HG03520 (cell line): ENCODE data around the gene MPZL3.
A peak's percentile ranks its signal among the peaks of the same experiment; 100 is the strongest.

Source experiments
- ATAC-seq: cut with Tn5 transposase; IDR thresholded peaks from one replicate; pipeline ENCODE4 v1.9.1; 2021; ENCODE audit warnings: mild to moderate bottlenecking, moderate library complexity; ENCODE audit not compliant: unreplicated experiment

Gene MPZL3, protein sequence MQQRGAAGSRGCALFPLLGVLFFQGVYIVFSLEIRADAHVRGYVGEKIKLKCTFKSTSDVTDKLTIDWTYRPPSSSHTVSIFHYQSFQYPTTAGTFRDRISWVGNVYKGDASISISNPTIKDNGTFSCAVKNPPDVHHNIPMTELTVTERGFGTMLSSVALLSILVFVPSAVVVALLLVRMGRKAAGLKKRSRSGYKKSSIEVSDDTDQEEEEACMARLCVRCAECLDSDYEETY

GRCh38 chr11:118251858-118252652 is at the start of gene MPZL3:
Gene MPZL3, minus strand, starts transcription at chr11:118252365. Its CDS starts 71 bp downstream, at chr11:118252294.
- ATAC-seq: peak; percentile 63

DNA sequence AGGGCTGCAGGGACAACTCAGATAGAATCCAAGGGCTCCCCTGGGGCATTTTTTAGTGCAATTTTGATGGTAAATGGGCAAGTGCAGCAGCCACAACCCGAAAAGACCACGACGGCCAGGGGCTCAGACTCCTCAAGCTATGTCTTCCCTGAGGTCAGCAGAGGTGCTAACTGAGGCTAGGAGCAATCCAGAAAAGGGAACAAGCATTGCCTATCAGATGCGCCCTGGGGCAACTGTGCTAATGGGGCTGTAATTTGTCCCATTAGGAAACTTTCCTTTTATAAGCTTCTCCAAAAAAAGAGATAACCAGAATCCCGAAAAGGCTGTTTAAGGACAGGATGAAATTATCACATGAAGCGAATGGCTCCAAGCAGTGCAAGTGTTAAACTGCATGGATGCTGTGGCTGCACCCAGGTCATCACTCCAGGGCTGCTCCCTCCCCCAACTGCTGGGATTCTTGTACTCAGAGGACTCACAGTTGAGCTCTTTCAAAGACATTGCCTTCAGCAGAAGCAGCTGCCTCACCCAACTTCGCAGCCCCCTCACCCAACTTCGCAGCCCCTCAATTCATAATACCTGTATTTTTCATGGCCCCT is 49.5 kb upstream of the MPZL3 start:
- ATAC-seq: no peak

GRCh38 chr11:118295815-118296454 is 43.8 kb upstream of the MPZL3 start:
- no peak for ATAC-seq

- ATAC-seq: no peak
Observed at GRCh38 chr11:118295199-118295598, 43.0 kb upstream of the MPZL3 start.

DNA sequence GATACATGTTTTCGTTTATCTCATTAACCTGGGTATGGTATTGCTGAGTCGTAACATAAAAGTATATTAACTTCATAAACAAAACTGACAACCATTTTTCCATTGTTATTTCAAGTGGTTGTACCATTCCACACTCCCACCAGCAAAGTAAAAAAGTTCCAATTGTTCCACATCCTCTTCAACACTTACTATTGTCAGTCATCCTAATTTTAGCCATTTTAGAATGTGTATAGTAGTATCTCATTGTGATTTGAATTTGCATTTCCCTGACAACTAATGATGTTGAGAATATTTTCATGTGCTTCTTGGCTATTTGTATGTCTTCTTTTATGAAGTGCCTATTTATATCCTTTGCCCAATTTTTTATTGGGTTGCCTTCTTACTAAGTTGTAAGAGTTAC is 41.9 kb upstream of the MPZL3 start:
- ATAC-seq: no peak

GRCh38 chr11:118291477-118292135 is 39.4 kb upstream of the MPZL3 start:
- no peak for ATAC-seq

DNA sequence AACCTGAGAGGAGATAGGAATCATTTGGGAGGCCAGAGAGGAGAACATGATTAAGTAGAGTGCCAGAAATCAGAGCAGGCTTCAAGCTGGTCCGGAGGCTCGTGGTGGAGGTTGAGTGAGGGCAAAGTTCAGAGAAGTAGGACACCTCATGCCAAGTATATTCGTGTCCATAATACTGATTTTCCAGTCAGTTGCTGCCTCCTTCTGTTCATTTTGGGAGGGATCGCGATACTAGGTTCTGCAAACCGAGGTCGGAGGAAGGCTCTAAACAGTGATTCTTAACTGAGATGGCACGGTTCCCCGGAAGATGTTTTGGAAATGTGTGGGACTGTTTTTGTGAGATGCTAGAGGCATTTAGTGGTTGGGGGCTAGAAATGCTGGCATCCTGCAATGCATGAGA is 38.8 kb upstream of the MPZL3 start:
- no peak for ATAC-seq

DNA sequence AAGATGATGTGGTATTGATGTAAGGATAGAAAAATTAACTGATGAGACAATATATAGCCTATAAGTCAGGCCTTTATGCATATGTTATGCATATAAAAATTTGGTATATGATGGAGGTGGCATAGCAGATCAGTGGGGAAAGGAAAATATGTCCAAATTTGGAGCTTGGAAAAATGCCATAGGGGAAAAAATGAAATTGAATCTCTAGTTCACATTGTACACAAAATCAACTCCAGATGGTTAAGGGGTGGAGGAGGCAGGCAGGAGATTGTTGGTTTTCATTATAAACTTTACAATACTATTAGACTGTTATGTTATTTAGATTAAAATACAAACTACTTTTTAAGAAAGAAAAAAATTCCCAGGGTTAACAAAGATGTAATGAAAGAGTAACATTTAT is 37.2 kb upstream of the MPZL3 start:
- ATAC-seq: no peak

- ATAC-seq: no peak
Observed at GRCh38 chr11:118287006-118287405, 34.8 kb upstream of the MPZL3 start.

DNA sequence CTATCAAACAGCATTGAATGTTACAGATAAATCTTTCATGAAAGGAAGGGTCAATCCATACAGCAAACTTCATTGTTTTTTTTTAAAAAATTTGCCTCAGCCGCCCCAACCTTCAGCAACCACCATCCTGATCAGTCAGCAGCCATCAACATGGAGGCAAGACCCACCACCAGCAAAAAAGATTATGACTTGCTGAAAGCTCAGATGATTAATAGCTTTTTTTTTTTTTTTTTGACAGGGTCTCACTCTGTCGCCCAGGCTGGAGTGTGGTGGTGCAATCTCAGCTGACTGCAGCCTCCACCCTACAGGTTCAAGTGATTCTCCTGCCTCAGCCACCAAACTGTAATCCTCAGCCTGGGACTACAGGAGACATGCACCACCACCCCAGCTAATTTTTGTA is 34.4 kb upstream of the MPZL3 start:
- no peak for ATAC-seq

GRCh38 chr11:118283756-118284350 is 31.7 kb upstream of the MPZL3 start:
- ATAC-seq: no peak

- ATAC-seq: no peak
Observed at GRCh38 chr11:118283037-118283636, 31.0 kb upstream of the MPZL3 start.

- ATAC-seq: no peak
Observed at GRCh38 chr11:118282606-118283005, 30.4 kb upstream of the MPZL3 start.

DNA sequence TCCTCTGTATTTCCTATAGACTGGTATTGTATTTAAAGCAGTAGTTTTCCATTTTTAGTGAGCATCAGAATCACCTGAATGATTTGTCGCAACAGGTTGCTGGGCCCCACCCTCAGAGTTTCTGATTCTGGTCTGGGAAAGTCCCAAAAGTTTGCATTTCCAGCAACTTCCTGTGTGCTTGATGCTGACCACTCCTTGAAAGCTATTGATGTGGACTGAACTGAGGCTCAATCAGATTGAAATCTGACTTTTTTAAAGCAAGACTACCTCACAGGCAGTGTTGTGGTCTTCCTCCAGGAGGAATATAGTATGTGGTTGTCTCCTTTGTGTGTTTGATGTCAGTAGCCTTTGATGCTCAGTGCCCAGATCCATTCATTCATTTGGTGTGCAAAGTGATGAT is 29.1 kb upstream of the MPZL3 start:
- ATAC-seq: no peak

DNA sequence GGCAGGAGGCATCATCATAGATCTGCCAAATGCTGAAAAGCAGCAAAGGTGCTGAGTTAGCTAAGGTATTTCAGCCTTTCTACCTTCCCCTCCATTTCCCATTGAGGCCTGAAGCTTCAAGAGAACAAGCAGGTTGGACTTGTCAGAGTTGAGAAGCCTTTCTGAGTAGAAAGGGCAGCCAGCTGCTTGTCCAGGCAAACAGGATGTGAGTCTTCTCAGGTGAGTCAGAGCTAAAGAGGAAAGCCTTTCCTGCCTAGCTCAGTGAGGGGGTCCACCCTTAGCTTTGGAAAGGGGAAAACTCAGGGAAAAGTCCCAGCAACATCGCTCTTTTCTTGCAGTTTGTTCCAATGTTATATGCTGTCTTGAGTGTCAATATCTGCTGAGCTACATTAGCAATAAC is 25.1 kb upstream of the MPZL3 start:
- ATAC-seq: no peak

DNA sequence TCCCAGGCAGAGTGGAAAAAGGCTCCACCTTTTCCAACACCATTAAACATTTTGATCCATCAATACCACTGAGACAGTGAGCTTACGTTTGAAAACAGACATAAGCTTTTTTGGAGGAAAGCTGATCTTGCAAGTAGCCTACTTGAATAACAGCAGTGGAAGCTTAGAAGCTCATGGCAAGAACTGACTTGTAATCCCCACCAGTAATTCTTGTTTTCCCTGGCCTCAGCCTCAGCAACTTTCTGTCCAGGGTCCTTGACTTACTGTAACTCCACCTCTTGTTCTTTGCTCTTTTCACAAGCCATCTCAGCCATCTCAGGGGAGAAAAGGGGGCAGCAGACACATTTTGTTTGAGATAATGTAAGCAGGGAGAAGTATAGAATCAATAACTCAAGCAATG is 24.3 kb upstream of the MPZL3 start:
- ATAC-seq: no peak

- no peak for ATAC-seq
Observed at GRCh38 chr11:118275176-118275575, 23.0 kb upstream of the MPZL3 start.

DNA sequence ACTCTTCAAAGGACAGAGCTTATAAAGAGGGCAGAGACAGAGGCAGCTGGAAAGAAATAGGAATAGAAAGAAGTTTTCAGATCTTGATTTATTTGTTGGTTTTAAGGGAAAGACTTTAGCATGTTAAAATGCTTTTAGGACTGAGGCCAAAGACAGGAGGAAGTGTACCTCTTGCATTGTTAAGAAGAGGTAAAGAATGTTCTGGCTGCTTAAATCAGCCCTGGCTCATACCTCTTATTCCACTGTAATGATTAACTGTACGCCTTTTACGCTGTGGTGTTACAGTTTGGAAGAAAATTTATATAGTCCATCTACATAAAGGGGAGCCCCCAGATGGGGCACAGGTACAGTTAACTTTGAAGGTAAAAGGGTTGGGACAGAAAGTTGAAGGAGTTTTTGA is 22.0 kb upstream of the MPZL3 start:
- no peak for ATAC-seq

GRCh38 chr11:118272001-118272400 is 19.8 kb upstream of the MPZL3 start:
- ATAC-seq: no peak

- ATAC-seq: no peak
Observed at GRCh38 chr11:118267486-118267885, 15.3 kb upstream of the MPZL3 start.
